NCI-H2227 treated with DMSO at 0.1 percent for 48 hours (cell line): Measurements from ENCODE around the gene PHYHD1.

ENCODE experiments used
- DNase-seq: peaks from one replicate; lab custom pipeline; 2025; lab: John Stamatoyannopoulos, UW

The PHYHD1 gene

DNA sequence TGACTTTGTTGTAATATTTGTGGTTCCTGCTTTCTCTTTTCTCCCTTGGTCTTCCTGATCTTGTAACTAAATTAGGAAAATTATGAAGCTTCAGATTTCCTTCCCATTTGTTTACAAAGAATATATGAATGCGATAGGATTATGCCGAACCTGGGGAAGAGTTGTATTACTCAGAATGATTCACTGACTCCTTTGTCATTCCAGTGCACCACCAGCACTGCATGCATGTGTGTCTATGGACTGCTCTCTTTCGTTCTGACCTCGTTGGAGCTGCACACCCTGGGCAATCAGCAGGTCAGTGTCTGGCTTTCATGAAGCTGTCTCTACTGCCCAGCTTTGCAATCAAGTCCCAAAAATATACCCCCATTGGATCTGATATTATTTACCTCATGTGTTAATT is 52.2 kb downstream of the PHYHD1 start:
- no peak for DNase-seq

DNA sequence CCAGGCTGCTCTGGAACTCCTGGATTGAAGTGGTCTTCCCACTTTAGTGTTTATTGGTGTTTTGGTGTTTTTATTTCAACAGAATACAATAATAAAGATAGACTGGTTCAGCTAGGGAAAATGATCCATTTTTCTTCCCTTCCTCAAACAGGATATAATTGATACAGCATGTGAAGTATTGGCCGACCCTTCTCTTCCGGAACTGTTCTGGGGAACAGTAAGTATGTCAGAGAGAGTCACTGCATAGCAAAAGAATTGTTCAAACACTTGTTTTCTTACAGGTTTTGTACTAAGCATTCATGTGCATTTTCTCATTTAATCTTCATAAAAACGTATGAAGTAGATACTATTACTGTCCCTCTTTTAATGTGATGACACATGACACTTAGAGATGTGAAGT is 58.3 kb downstream of the PHYHD1 start:
- DNase-seq: no peak

DNA sequence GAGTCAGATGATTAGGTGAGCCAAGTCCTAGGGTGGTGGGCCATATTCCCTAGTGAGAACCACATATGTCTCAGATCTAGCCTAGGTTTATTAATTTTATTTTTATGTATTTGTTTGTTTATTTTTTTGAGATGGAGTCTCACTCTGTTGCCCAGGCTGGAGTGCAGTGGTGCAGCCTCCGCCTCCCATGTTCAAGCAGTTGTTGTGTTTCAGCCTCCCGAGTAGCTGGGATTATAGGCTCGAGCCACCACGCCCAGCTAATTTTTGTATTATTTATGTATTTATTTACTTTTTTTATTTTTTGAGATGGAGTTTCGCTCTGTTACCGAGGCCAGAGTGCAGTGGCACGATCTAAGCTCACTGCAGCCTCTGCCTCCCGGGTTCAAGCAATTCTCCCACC is 62.8 kb downstream of the PHYHD1 start:
- no peak for DNase-seq

DNA sequence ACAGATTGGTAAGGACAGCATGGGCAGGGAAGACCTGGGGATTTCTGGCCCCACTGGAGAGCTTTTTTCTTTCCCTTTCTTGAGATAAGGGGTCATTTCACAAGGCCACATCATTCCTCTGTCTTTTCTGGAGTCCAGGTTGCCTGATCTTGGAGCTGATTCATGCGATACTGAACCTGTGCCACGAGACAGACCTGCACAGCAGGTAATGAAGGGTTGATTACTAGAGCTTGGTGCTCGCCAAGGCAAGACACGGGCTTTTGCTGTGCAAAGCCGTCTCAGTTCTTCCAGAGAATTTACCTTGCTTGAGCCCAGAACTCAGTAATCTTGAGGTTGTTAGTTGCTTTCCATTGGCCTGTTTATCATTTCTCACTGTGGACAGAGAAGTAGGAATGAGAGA is 65.9 kb downstream of the PHYHD1 start:
- DNase-seq: no peak

DNA sequence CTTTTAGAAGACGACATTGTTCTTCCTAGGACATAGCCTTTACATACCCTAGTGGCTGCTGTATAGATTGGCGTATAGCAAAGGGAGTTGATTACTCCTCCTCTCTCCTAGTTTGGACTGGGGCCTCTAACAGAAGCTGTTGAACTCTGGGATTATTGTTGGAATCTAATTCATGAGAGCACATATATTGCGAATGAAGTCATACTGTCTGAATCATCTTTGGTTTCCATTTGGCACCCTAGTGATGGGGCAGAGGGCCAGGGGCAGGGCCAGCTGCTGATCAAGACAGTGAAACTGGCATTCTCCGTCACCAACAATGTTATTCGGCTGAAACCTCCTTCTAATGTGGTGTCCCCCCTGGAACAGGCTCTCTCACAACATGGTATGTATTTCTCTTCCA is 67.0 kb downstream of the PHYHD1 start:
- DNase-seq: no peak
